Measurements from ENCODE around the gene ARHGAP33. TPM values are rescaled to one million over a fixed set of nuclear protein-coding genes. Genes with fewer than 3 reads are reported as not detected.
A peak's percentile ranks its signal among the peaks of the same experiment; 100 is the strongest.

The ARHGAP33 gene, protein sequence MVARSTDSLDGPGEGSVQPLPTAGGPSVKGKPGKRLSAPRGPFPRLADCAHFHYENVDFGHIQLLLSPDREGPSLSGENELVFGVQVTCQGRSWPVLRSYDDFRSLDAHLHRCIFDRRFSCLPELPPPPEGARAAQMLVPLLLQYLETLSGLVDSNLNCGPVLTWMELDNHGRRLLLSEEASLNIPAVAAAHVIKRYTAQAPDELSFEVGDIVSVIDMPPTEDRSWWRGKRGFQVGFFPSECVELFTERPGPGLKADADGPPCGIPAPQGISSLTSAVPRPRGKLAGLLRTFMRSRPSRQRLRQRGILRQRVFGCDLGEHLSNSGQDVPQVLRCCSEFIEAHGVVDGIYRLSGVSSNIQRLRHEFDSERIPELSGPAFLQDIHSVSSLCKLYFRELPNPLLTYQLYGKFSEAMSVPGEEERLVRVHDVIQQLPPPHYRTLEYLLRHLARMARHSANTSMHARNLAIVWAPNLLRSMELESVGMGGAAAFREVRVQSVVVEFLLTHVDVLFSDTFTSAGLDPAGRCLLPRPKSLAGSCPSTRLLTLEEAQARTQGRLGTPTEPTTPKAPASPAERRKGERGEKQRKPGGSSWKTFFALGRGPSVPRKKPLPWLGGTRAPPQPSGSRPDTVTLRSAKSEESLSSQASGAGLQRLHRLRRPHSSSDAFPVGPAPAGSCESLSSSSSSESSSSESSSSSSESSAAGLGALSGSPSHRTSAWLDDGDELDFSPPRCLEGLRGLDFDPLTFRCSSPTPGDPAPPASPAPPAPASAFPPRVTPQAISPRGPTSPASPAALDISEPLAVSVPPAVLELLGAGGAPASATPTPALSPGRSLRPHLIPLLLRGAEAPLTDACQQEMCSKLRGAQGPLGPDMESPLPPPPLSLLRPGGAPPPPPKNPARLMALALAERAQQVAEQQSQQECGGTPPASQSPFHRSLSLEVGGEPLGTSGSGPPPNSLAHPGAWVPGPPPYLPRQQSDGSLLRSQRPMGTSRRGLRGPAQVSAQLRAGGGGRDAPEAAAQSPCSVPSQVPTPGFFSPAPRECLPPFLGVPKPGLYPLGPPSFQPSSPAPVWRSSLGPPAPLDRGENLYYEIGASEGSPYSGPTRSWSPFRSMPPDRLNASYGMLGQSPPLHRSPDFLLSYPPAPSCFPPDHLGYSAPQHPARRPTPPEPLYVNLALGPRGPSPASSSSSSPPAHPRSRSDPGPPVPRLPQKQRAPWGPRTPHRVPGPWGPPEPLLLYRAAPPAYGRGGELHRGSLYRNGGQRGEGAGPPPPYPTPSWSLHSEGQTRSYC
- total RNA-seq: 1.0 TPM

DNA sequence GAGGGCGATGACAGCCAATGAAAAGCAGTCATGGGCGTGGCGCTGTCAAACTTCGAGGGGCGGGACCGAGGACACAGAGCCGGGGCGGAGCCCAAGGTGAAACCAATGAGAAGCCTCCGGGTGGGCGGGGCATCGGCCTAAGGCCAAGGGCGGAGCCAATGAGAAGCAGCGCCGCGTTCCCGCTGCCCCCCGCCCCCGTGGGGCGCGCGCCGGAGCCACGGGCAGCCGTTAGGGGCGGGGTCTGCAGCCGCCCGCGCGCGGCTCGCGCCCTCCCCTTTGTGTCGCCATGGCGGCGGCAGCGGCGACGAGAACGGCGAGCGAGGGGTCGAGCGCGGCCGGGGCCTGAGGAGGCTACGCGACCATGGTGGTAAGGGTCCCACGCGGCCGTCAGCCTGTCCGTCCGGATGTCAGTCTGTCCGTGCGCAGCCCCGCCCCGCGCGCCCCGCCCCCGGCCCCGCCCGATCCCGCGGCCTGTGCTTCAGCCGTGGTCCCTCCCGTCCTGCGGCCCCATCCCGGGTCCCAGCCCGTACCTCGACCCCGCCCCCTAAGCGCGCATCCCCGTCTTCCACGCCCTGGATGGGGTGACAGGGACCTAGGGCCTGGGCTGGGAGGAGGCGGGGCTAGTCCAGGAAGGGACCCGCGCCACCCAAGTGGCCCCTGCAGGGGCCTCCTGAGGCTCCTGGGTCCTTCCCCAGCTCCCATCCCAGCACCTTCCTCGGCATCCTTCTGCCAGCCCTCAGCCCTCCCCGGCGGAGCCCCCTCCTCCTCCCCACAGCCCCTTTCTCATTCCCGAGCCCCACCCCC lies at the start of gene ARHGAP33:
Gene ARHGAP33 (plus strand): TSS at position 267 of the 804 bp plus-strand sequence. CDS start 95 bp downstream, at position 362.
- peak within 1 kb of the TSS; percentile 38 to 76 (median 51) for H3K9ac ChIP-seq (ENCODE audit: low read depth in 1 of 3, low read length in 3 of 3)
- H3K4me1 ChIP-seq (ENCODE audit: control insufficient read depth in 3 of 3, insufficient read depth in 3 of 3, low read length in 3 of 3): peaks cover 10 to 13% (median 11%) of the 10 kb centered on the region in 3 donors
- no peak within 1 kb of the TSS for H3K27ac ChIP-seq (ENCODE audit: low read depth, low read length)
- no peaks in the 10 kb centered on the region for H3K27me3 ChIP-seq (ENCODE audit: control insufficient read depth in 3 of 3, insufficient read depth in 3 of 3, low read length in 3 of 3)
- no peaks in the 10 kb centered on the region for H3K9me3 ChIP-seq (ENCODE audit: control insufficient read depth in 3 of 3, low read length in 3 of 3)
- peak within 1 kb of the TSS; percentile 73 to 83 (median 76) for H3K4me3 ChIP-seq (ENCODE audit: low read length in 3 of 3)
- H3K36me3 ChIP-seq (ENCODE audit: control insufficient read depth in 3 of 3, insufficient read depth in 3 of 3, low read length in 3 of 3): peaks cover 4 to 13% (median 8%) of the 10 kb centered on the region in 3 donors

DNA sequence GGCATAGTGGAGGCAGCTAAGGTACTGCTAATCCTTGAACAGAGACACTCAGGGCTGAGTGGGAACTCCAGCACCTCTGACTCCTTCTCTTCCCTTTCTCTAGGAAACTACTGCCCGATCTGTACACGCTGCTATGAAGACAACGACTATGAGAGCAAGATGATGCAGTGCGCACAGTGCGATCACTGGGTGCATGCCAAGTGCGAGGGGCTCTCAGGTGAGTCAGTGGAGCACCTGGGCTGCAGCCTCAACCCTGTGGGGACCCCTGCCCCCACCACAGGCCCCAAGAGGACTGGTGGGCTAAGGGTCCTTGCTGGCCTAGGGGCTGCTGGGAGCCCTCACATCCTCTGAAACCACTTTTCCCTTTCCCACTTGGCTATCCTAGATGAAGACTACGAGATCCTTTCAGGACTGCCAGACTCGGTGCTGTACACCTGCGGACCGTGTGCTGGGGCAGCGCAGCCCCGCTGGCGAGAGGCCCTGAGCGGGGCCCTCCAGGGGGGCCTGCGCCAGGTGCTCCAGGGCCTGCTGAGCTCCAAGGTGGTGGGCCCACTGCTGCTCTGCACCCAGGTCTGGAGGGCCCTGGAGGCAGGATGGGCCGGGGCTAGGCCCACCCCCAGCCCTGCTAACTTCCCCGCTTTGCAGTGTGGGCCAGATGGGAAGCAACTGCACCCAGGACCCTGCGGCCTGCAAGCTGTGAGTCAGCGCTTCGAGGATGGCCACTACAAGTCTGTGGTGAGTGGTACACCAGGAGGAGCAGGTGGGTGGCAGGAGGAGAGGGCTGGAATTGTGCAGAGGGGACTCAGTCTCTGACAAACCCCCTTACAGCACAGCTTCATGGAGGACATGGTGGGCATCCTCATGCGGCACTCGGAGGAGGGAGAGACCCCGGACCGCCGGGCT lies 48.1 kb upstream of the ARHGAP33 start:
- Histone ChIP-seq H3K4me1 (ENCODE audit: control insufficient read depth in 3 of 3, insufficient read depth in 3 of 3, low read length in 3 of 3) (no peaks in the 10 kb centered on the region), H3K9ac (ENCODE audit: low read depth in 1 of 3, low read length in 3 of 3) (no peak overlapping the region), H3K4me3 (ENCODE audit: low read length in 3 of 3) (no peak overlapping the region), H3K27ac (ENCODE audit: low read depth, low read length) (no peak overlapping the region), H3K9me3 (ENCODE audit: control insufficient read depth in 3 of 3, low read length in 3 of 3) (no peaks in the 10 kb centered on the region), H3K36me3 (ENCODE audit: control insufficient read depth in 3 of 3, insufficient read depth in 3 of 3, low read length in 3 of 3) (peaks cover 95 to 98% (median 97%) of the 10 kb centered on the region in 3 donors), H3K27me3 (ENCODE audit: control insufficient read depth in 3 of 3, insufficient read depth in 3 of 3, low read length in 3 of 3) (no peaks in the 10 kb centered on the region)

DNA sequence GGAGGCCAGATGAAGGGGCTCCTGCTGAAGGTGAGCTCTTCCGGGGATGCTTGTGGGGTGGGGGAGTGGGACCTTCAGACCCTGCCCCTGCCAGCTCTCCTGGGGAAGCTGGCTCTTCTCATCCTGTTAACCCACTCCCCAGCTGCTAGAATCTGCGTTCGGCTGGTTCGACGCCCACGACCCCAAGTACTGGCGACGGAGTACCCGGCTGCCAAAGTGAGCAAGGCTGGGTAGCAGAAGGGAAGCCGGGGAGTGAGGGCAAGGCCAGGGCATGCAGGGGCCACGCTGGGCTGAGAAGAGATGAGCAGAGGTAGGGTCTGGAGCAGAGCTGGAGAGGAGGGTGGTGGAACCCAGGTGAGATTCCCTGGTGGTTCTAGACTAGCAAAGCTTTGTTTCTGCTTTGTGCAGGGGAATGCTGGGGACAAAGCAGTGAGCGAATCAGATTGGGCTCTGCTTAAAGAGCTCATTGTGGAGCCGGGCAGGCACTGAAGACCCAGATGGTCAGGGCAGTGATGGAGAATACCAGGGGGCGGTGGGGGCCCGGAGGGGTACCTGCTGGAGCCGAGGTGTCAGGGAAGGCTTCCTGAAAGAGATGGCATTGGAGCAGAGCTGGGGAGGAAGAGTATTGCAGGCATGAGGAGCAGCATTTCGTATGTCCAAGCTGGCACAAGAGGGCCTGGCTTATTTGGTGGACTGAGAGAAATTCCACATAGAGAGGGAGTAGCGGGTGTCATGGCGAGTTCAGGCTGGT lies 47.2 kb upstream of the ARHGAP33 start:
- no peaks in the 10 kb centered on the region for H3K4me1 ChIP-seq (ENCODE audit: control insufficient read depth in 3 of 3, insufficient read depth in 3 of 3, low read length in 3 of 3)
- no peak overlapping the region for H3K4me3 ChIP-seq (ENCODE audit: low read length in 3 of 3)
- no peaks in the 10 kb centered on the region for H3K27me3 ChIP-seq (ENCODE audit: control insufficient read depth in 3 of 3, insufficient read depth in 3 of 3, low read length in 3 of 3)
- no peaks in the 10 kb centered on the region for H3K9me3 ChIP-seq (ENCODE audit: control insufficient read depth in 3 of 3, low read length in 3 of 3)
- no peak overlapping the region for H3K27ac ChIP-seq (ENCODE audit: low read depth, low read length)
- H3K9ac ChIP-seq (ENCODE audit: low read depth in 1 of 3, low read length in 3 of 3): no peak overlapping the region
- peaks cover 87 to 93% (median 91%) of the 10 kb centered on the region in 3 donors for H3K36me3 ChIP-seq (ENCODE audit: control insufficient read depth in 3 of 3, insufficient read depth in 3 of 3, low read length in 3 of 3)

DNA sequence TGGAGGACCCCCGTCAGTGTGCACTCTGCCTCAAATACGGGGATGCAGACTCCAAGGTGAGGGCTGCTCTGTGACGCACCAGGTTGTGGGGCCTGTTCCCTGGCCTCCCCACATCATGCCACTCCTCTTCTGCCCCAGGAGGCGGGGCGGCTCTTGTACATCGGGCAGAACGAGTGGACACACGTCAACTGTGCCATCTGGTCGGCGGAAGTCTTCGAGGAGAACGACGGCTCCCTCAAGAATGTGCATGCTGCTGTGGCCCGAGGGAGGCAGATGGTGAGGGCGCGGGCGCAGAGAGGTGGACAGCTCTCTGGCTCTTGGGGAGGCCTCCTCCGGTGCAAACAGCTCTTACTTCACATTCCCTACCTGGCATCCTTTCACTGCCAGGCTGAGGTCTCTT lies 46.3 kb upstream of the ARHGAP33 start:
- H3K4me3 ChIP-seq (ENCODE audit: low read length in 3 of 3): no peak overlapping the region
- no peaks in the 10 kb centered on the region for H3K4me1 ChIP-seq (ENCODE audit: control insufficient read depth in 3 of 3, insufficient read depth in 3 of 3, low read length in 3 of 3)
- no peaks in the 10 kb centered on the region for H3K27me3 ChIP-seq (ENCODE audit: control insufficient read depth in 3 of 3, insufficient read depth in 3 of 3, low read length in 3 of 3)
- H3K9me3 ChIP-seq (ENCODE audit: control insufficient read depth in 3 of 3, low read length in 3 of 3): no peaks in the 10 kb centered on the region
- peaks cover 85 to 91% (median 88%) of the 10 kb centered on the region in 3 donors for H3K36me3 ChIP-seq (ENCODE audit: control insufficient read depth in 3 of 3, insufficient read depth in 3 of 3, low read length in 3 of 3)
- no peak overlapping the region for H3K27ac ChIP-seq (ENCODE audit: low read depth, low read length)
- H3K9ac ChIP-seq (ENCODE audit: low read depth in 1 of 3, low read length in 3 of 3): no peak overlapping the region

DNA sequence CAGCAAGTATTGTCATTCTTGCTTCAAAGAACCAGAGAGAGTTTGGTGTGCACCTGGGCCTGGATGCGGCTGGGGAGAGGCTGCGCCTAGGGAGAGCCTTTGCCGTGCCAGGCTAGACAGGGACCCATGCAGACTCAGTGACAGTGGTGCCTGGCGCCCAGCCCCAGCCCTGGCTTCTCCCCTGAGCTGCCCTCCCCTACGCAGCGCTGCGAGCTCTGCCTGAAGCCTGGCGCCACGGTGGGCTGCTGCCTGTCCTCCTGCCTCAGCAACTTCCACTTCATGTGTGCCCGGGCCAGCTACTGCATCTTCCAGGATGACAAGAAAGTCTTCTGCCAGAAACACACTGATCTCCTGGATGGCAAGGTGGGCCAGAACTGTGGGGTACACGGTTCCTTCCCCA lies 45.6 kb upstream of the ARHGAP33 start:
- Histone ChIP-seq H3K9ac (ENCODE audit: low read depth in 1 of 3, low read length in 3 of 3) (no peak overlapping the region), H3K9me3 (ENCODE audit: control insufficient read depth in 3 of 3, low read length in 3 of 3) (no peaks in the 10 kb centered on the region), H3K4me1 (ENCODE audit: control insufficient read depth in 3 of 3, insufficient read depth in 3 of 3, low read length in 3 of 3) (no peaks in the 10 kb centered on the region), H3K27me3 (ENCODE audit: control insufficient read depth in 3 of 3, insufficient read depth in 3 of 3, low read length in 3 of 3) (no peaks in the 10 kb centered on the region), H3K4me3 (ENCODE audit: low read length in 3 of 3) (no peak overlapping the region), H3K36me3 (ENCODE audit: control insufficient read depth in 3 of 3, insufficient read depth in 3 of 3, low read length in 3 of 3) (peaks cover 85 to 90% (median 89%) of the 10 kb centered on the region in 3 donors), H3K27ac (ENCODE audit: low read depth, low read length) (no peak overlapping the region)

DNA sequence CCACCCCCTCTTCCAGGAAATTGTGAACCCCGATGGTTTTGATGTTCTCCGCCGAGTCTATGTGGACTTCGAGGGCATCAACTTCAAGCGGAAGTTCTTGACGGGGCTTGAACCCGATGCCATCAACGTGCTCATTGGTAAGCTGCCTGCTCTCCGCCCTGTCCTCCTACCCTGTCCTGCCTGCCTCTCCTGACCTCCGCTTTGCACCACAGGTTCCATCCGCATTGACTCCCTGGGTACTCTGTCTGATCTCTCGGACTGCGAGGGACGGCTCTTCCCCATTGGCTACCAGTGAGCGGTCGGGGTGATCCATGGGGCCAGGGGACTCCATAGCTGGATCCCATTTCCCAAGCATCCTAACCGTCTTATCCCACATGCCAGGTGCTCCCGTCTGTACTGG lies 45.0 kb upstream of the ARHGAP33 start:
- Histone ChIP-seq H3K4me1 (ENCODE audit: control insufficient read depth in 3 of 3, insufficient read depth in 3 of 3, low read length in 3 of 3) (no peaks in the 10 kb centered on the region), H3K27me3 (ENCODE audit: control insufficient read depth in 3 of 3, insufficient read depth in 3 of 3, low read length in 3 of 3) (no peaks in the 10 kb centered on the region), H3K27ac (ENCODE audit: low read depth, low read length) (no peak overlapping the region), H3K9ac (ENCODE audit: low read depth in 1 of 3, low read length in 3 of 3) (no peak overlapping the region), H3K9me3 (ENCODE audit: control insufficient read depth in 3 of 3, low read length in 3 of 3) (no peaks in the 10 kb centered on the region), H3K4me3 (ENCODE audit: low read length in 3 of 3) (no peak overlapping the region), H3K36me3 (ENCODE audit: control insufficient read depth in 3 of 3, insufficient read depth in 3 of 3, low read length in 3 of 3) (peaks cover 83 to 90% (median 89%) of the 10 kb centered on the region in 3 donors)

DNA sequence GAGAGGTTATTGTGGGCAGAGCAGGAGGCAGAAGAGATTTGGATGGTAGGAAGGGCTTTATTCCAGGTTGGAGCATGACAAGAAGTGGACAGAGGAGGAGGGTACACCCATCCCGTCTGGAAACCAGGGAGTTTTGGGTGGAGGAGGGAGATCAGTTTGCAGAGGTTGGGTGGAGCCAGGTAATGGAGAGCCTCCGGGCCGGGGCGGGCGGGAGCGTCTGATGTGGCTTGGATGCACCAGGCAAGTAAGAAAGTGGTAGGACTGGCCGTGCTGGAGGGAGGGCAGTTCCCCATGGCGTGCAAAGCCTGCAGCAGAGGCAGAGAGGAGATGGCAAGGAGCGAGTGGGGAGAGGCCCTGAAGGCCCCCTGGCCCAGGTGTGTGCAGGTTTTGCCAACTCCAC lies 44.0 kb upstream of the ARHGAP33 start:
- Histone ChIP-seq H3K9ac (ENCODE audit: low read depth in 1 of 3, low read length in 3 of 3) (no peak overlapping the region), H3K4me1 (ENCODE audit: control insufficient read depth in 3 of 3, insufficient read depth in 3 of 3, low read length in 3 of 3) (no peaks in the 10 kb centered on the region), H3K27ac (ENCODE audit: low read depth, low read length) (no peak overlapping the region), H3K36me3 (ENCODE audit: control insufficient read depth in 3 of 3, insufficient read depth in 3 of 3, low read length in 3 of 3) (peaks cover 78 to 85% (median 83%) of the 10 kb centered on the region in 3 donors), H3K27me3 (ENCODE audit: control insufficient read depth in 3 of 3, insufficient read depth in 3 of 3, low read length in 3 of 3) (no peaks in the 10 kb centered on the region), H3K4me3 (ENCODE audit: low read length in 3 of 3) (no peak overlapping the region), H3K9me3 (ENCODE audit: control insufficient read depth in 3 of 3, low read length in 3 of 3) (no peaks in the 10 kb centered on the region)

DNA sequence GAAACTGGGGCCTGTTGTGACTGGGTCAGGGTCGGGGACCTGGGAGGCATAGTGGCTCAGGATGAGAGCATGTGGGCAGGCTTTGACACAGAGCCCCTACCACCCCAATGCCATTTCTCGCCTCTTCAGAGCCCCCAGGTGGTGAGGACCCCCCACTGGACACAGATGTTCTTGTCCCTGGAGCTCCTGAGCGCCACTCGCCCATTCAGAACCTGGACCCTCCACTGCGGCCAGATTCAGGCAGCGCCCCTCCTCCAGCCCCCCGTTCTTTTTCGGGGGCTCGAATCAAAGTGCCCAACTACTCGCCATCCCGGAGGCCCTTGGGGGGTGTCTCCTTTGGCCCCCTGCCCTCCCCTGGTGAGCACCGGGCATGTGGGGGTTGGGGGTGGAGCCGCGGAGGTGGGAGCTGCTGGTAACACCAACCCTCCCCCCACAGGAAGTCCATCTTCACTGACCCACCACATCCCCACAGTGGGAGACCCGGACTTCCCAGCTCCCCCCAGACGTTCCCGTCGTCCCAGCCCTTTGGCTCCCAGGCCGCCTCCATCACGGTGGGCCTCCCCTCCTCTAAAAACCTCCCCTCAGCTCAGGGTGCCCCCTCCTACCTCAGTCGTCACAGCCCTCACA lies 43.5 kb upstream of the ARHGAP33 start:
- Histone ChIP-seq H3K9ac (ENCODE audit: low read depth in 1 of 3, low read length in 3 of 3) (no peak overlapping the region), H3K4me1 (ENCODE audit: control insufficient read depth in 3 of 3, insufficient read depth in 3 of 3, low read length in 3 of 3) (no peaks in the 10 kb centered on the region), H3K4me3 (ENCODE audit: low read length in 3 of 3) (no peak overlapping the region), H3K9me3 (ENCODE audit: control insufficient read depth in 3 of 3, low read length in 3 of 3) (no peaks in the 10 kb centered on the region), H3K27me3 (ENCODE audit: control insufficient read depth in 3 of 3, insufficient read depth in 3 of 3, low read length in 3 of 3) (no peaks in the 10 kb centered on the region), H3K36me3 (ENCODE audit: control insufficient read depth in 3 of 3, insufficient read depth in 3 of 3, low read length in 3 of 3) (peaks cover 79 to 86% (median 85%) of the 10 kb centered on the region in 3 donors), H3K27ac (ENCODE audit: low read depth, low read length) (no peak overlapping the region)

Measured in skeletal muscle tissue (tissue), 4 donors.